NCI-H510A treated with DMSO at 0.1 percent for 48 hours (cell line): ENCODE measurements around the gene RPS18.
"Not testable (repeated sequence)": the region's sequence is repeated elsewhere in the genome, so short reads cannot be mapped to it uniquely, and the experiment has no call there.

Experiments
- DNase-seq: peaks from one replicate; lab custom pipeline; 2025; lab: John Stamatoyannopoulos, UW

Gene RPS18

DNA sequence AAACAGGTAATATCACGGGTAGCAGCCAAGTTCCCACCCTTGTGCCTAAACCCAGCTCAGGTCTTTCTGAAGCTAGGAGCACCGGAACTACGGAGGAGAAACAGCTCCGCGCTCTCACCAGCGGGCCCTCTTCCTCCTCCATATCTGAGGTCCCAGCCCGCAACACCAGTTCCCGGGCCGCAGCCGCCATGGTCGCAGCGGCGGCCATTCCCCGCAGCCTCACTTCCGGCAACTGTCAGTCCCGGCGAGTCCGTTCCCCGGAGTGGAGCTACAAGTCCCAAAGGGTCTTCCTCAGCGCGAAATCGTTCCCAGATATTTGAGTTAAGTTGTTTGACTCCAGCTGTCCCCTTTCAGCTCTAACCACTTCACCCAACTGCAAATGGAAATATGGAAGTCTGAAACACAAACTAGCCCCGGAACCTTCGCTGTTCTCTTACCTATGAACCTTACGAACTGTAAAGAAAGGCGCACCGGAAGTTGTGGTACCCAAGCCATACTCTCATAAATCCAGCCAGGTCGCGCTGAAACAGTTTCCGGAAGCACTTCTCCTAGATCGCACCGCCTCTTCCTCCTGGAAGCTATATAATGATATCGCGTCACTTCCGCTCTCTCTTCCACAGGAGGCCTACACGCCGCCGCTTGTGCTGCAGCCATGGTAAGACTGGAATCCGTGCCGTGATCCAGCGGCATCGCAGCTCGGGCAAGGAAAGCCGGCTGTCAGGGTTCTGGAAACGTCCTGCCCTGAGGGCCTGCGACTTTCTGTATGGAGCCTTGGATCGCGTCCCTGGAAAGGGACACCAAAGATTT, at the start of gene RPS18, which contains the start of gene VPS52:
TSS of gene RPS18 (plus strand) at position 608 of the 807 bp plus-strand sequence. CDS start at position 653, 45 bp downstream.
TSS of gene VPS52 (minus strand) at position 409 of the 807 bp plus-strand sequence. CDS start at position 208, 201 bp downstream.
- DNase-seq: peak; percentile 99

DNA sequence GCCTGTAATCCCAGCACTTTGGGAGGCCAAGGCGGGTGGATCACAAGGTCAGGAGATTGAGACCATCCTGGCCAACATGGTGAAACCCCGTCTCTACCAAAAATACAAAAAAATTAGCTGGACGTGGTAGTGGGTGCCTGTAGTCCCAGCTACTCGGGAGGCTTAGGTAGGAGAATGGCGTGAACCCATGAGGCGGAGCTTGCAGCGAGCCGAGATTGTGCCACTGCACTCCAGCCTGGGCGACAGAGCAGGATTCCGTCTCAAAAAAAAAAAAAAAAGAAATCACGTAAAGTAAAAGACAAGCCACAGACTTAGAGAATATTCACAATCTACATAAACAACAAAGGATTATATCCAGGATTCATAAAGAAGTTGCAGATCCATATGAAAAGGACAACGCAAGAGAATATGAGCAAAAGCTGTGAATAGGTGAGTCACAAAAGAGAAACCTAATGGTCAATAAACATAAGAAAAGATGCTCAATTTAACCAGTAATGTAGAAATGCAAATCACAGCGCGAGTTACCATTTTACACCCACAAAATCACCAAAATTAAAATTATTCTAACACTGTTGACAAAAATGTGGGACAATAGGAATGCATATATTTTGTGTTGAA, 45.3 kb upstream of the RPS18 start:
- not testable (repeated sequence) for DNase-seq

DNA sequence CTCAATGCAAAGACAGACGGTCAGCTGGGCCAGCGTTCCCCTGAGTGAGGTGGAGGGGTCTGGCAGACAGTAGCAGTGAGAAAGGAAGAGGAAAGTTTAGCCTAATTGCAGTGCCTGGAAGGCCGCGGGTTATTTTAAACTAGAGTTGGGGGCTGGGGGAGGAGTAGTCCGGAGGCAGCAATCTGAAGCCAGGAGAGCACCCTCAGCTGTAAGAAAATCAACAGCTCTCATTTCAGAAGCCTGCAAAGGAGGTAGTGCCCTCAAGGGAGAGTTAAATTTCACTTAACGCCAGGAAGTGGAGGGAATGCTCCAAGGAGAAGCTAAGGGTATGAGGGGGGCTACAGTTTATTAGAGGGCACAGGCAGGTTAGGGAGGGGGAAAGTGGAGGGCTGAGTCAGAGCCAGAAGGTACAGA, 36.6 kb upstream of the RPS18 start:
- no peak for DNase-seq

DNA sequence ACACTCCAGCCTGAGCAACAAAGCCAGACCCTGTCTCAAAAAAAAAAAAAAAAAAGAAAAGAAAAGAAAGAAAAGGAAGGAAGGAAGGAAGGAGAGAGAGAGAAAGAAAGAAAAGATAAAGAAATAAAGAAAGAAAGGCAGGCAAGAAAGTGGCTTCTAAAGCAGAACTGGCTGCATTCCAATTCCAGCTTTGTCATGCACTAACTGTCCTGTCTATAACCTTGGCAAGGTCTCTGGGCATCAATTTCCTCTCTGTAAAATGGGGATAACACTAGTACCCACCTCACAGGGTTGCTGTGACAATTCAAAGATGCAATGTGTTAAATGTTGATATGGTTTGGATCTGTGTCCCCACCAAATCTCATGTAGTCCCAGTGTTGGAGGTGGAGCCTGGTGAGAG, 35.5 kb upstream of the RPS18 start:
- no peak for DNase-seq

DNA sequence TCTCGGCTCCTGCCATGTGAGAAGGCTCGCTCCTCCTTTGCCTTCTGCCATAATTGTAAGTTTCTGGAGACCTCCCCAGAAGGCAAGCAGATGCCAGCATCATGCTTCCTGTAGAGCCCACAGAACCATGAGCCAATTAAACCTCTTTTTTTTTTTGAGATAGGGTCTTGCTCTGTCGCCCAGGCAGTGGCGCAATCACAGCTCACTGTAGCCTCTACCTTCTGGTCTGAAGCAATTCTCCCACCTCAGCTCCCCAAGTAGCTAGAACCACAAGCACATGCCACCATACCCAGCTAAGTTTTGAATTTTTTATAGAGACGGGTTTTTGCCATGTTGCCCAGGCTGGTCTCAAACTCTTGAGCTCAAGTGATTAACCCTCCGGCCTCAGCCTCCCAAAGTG, 35.0 kb upstream of the RPS18 start:
- no peak for DNase-seq

DNA sequence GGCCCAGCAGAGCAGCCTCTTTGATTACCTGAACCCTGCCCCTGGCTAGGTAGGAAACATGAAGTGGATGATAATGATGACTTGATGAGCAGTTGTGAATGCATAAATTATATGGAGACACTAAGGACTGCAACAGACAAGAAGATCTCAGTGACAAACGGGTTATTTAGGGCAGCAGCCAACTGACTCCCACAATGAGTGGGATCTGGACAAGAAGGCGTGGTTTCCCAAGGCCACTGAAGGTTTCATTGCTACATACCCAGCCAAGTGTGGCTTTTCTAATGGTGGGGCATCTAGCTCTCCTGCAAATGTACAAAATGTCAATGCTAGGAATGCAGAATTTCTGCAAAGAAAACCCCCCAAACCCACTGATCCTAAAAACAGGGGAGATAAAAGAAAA, 34.1 kb upstream of the RPS18 start:
- no peak for DNase-seq

DNA sequence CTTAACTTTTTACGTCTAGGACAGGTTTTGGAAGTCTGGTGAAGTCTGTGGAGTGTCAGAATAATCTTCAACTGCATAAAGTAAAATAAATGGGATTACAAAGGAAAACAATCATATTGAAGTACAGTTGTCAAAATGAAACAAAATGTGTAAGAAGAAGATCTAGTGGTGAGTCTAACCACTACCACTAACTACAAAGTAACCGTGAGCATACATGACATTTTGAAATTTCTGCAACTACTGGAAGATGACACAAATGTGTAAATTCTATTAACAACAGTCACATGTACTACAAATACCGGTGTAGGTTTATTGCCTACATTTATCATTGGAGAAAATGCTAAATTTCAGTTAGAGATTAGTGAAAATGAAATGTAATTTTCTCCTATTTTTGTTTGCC, 29.9 kb upstream of the RPS18 start:
- no peak for DNase-seq

DNA sequence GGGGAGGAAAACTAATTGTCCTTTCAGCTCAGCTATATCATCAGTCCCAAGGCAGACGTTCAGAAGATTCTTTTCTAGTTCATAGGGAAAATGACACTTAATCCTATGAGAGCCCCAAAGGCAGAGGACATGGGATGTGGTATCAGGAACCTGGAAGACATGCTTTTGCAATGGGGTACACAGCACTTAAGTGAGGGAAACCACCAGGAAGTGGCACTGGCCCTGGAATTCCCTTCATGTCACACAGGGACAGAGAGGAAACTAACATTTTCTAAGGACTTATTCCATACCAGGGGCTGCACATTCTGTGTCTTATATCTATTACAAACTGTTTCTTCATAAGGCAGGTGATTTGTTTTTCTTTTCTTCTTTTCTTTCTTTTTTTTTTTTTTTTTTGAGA, 28.4 kb upstream of the RPS18 start:
- no peak for DNase-seq

DNA sequence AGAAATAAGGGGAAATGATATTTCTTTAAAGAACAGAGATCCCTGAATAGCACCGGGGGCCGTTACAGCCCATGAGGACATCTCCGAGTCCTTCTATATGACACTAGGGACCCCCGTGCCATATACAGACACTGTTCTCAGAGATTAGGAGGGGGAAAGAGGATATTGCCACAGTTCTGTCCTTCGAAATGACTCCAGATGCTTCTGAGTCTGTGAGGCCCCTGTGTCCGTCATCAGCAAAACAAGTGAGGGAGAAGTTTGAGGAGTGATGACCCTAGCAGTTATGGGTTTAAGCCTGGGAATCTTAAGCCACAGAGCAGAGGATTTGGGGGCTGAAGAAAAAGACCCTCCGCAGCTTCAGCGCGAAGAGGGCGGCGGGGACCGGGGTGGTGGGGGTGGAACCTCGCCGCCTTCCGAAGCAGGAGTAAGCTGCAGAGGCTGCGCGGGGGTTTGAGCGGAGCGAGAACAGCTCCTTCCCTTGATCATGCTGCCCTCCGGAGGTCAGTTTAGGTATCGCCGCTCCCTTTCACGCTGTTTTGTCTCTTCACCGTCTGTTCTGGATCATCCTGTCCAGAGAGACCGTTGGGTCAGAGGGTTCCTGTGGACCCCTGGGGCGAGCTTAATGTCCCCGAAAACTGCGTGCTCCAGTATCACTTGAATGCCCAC, 23.8 kb upstream of the RPS18 start:
- DNase-seq: peak; percentile 95

DNA sequence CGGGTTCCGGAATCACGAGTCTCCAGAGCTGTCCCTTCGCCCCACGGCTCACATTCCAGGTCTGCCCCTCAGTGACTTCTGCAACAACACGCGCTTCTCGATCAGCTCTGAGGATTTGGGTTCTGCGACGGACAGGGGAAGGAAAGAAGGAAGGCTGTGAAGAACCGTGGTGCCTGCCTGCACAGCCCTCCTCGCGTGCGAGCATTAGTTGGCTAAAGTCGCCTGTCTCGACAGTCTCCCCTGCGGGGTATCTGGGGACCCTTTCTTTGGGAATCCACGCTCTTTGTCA, 23.3 kb upstream of the RPS18 start:
- no peak for DNase-seq

DNA sequence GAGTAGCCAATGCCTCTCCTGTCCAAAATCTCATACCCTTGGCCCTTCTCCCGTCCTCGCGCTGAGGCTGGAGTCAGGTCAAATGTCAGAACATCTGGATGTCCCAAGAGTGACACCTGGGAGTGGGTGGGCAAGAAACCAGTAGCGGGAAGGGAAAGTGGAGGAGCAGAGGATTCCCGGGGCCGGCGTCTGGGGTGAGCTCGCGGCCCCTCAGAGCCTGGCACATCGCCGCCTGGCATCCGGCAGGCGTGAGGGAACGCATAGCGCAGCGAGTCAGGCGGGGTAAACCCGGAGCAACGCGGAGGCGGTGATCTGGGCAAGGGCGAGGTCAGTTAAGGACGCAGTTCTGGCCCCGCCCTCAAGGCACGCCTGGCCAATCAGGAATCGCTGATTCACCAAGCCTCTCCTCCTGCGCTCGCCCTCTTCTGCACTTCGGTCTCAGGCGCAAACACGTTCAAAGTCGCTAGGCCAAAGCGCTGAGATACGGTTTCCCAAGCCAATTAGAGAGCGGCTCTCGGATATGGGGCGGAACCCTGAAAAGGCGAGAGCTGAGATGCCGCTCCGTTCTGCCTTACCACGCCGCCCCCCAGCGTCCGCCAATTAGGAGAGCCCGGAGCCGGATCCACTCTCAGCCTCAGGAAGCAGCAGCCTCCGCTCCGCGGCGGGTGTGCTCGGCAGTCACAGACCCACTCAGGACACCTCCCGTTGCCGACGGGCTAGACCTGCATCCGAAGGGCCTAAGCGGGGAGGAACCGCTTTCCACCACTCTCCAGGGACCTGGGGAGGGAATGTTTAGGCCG, 22.7 kb upstream of the RPS18 start:
- peak; percentile 99 for DNase-seq

DNA sequence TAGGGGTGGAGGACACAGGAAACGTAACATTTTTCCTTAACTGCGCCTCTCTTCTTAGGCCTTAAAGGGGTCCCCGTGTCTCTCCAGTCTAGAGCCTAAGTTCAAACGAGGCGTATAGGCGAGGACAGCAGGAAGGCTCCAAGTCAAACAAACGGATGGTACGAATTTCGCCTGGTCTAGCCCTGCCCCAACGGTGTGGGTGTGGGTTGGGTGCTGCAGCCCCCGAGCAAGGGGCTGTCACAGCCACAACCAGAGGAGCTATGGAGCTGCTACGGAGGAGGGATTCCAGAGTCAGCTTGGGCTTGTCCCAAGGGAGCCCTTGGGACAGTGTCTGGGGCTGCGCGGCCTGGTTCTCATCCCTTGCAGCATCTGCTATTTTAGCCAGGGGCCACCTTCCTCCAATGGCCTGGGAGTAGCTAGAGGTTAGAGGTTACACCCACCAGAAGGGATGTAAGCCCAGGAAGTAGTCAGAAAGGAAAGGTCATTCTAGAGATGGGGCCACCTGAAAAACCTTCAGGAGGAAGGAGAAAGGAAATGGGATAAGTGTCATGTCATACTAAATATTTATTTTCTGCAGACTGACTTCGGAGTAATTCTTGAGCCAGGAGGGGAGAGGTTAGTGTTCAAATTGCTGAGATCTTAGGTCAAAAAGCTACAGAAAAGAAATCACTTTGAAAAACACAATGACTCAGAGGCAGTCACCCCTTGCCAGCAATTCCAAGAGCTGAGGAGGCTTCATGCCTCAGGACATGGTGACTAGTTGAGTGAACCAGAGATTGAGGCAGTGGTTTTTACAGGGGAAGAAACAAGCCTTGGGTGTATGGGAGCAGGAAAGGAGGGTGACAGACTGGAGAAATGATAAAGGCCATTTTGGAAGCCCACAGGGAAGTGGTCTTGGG, 21.9 kb upstream of the RPS18 start:
- DNase-seq: no peak

DNA sequence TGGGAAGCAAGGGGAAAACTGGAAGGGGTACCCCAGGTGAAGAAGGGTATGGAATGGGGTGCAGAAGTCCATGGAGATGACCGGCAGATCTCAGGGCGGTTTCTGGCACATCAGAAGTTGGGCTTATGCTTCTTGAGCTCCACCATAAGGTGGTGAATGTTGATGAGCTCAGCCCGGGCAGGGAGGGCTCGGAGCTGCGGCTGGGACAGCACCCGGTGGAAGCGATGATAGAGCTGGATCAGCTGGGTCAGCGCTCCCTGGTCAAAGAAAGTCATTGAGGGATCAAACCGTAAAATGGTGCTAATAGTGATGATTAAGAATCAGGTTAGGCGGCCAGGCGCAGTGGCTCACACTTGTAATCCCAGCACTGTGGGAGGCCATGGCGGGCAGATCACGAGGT, 21.1 kb upstream of the RPS18 start:
- DNase-seq: no peak

DNA sequence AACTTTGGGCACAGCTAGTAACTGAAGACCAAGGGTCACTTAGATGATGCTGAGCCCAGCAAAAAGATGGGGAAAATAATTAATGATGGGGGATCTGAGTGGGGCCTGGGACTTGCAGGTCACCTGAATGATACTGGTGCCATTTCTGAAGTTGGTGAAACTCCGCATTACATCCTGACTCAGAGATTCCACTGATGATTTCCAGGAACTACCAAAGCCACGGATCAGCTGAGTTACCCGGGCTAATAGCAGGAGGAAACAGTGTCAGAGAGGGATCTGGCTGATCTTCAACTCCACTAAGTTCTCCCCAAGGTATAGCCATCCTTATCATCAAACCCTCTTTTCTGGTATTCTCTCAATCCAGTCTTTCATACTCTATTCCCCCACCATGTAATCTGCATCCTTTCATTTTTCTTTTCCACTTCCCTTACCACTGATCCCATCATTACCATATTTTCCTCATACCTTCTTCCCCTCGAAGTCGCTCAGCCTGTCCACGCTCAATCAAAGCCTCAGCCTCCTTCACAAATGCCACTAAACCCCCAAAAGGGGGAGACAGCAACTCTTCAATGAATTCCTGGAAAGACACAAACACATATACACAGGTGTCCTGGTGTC, 20.4 kb upstream of the RPS18 start:
- DNase-seq: no peak

DNA sequence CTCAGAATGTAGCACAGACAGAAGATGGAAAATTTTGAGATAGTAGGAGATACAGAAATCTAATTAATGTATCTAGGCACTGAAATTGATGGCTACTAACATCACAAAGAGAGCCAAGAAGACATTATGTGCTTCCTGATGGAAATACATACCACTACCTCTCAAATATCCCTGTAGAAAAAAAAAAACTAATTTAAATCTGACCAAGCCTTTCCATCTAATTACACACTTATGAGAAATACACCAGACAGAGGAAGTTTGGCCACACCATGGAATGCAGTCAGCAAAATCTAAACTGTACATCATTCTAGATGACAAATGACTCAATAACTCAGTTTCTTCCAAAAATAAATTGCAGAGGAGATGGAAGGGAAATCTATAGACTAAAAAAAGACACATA, 19.1 kb upstream of the RPS18 start:
- DNase-seq: no peak

DNA sequence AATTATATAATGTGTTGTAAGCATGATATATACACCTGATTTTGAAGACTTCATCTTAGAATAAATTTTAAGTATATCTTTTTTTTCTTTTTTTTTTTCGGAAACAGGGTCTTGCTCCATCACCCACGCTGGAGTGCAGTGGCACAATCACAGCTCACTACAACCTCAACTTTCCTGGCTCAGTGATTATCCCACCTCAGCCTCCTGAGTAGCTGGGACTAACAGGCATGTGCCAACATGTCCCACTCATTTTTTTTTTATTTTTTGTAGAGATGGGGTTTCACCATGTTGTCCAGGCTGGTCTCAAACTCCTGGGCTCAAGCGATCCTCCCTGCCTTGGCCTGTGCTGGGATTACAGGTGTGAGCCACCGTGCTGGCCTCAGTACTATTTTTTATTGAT, 17.3 kb upstream of the RPS18 start:
- DNase-seq: no peak

DNA sequence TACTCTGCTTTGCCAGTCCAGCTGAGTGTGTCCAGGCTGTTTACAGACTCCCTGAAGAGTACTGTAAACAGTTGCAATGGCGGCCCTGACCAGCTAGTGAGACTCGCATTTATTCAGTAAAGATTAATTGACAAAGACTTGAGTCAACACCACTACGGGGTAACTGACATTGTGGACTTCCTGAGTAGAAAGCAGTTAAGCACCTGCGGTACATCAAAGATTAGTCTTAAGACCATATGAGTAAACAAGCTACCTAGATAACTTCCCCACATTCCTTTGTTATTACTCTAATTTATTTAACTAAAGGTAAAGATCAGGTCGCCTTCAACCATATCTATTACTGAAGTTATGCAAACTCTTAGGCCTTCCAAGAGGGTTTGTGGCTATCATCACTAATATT, 12.8 kb upstream of the RPS18 start:
- no peak for DNase-seq

DNA sequence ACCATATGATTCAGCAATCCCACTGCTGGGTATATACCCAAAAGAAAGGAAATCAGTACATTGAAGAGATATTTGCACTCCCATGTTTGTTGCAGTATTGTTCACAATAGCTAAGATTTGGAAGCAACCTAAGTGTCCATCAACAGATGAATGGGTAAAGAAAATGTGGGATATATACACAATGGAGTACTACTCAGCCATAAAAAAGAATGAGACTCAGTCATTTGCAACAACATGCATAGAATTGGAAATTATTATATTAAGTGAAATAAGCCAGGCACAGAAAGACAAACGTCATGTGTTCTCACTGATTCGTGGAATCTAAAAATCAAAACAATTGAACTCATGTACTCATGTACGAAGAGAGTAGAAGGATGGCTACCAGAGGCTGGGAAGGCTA, 9.4 kb upstream of the RPS18 start:
- DNase-seq: not testable (repeated sequence)

DNA sequence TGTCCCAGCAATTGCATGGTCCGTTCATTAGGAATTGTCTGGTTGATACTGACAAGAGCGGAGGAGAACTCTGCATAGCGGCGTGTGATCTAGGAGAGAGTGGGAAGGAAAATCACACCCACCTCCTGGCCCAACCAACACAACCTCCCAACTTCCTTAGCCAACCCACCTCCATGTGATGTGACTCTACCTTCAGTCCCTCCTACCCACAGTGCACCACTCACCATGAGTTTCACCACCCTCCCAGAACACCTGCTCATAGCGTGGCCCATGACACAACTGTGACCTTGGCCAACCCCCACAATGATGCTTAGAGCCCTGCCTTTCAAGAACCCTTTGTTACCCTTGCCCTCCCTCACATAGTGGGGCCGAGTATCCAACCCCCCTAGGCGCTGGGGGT, 7.9 kb upstream of the RPS18 start:
- no peak for DNase-seq

DNA sequence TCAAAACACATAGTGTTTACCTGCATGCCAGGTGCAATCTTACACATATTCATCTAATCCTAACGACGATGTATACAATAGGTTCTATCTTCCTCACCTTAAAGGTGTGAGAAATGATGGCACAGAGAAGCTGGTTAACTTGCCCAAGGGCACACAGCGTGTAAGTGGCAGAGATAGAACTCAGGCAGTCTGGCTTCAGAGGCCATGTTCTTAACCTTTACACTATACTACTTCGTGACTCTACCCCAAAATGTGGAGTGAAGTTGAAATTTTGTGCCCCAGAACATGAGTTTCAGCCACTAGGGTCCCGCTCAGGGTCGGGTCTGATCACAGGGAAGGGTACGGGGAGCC, 783 bp upstream of the RPS18 start:
- no peak for DNase-seq
